HepG2 (cell line): Measurements from ENCODE around the gene DPH2. TPM values are rescaled to one million over a fixed set of nuclear protein-coding genes. Genes with fewer than 3 reads are reported as not detected.

Source experiments
- DNMT3B ChIP-seq: conservative IDR thresholded peaks from 2 replicates; pipeline ENCODE4 v1.6.1; 2016; ENCODE audit warnings: missing biosample characterization, control low read depth
- E2F2 ChIP-seq: sonication (generic); formaldehyde crosslinking; IDR thresholded peaks from 2 replicates; pipeline ENCODE4 v1.4.0; 2020; ENCODE audit warnings: missing genetic modification reagents, borderline replicate concordance
- HES4 ChIP-seq: sonication (generic); formaldehyde crosslinking; IDR thresholded peaks from 2 replicates; pipeline ENCODE4 v1.9.0; 2021; ENCODE audit warnings: mild to moderate bottlenecking, missing genetic modification reagents, borderline replicate concordance
- IRF2 ChIP-seq: IDR thresholded peaks from 2 replicates; pipeline ENCODE4 v1.6.1; 2018; ENCODE audit warnings: missing genetic modification reagents, missing compliant biosample characterization
- MEIS2 ChIP-seq: sonication (generic); formaldehyde crosslinking; IDR thresholded peaks from 2 replicates; pipeline ENCODE4 v1.9.0; 2021; ENCODE audit warnings: mild to moderate bottlenecking, missing genetic modification reagents
- RARG ChIP-seq: sonication (generic); formaldehyde crosslinking; IDR thresholded peaks from 2 replicates; pipeline ENCODE4 v1.4.0; 2020; ENCODE audit warnings: low read depth, mild to moderate bottlenecking, missing genetic modification reagents
- SAFB2 ChIP-seq: sonication (generic); formaldehyde crosslinking; IDR thresholded peaks from 2 replicates; pipeline ENCODE4 v1.5.1; 2020; ENCODE audit warnings: missing genetic modification reagents, low read depth, mild to moderate bottlenecking, borderline replicate concordance
- SRF ChIP-seq: IDR thresholded peaks from 2 replicates; pipeline ENCODE4 v1.6.1; 2011; ENCODE audit warnings: mild to moderate bottlenecking, low read depth, low read length, moderate library complexity
- SUZ12 ChIP-seq: fragments of 150-350 bp; IDR thresholded peaks from 2 replicates; pipeline ENCODE4 v1.6.1; 2014; ENCODE audit warnings: low read depth, low read length
- ZBTB34 ChIP-seq: sonication (generic); formaldehyde crosslinking; IDR thresholded peaks from 2 replicates; pipeline ENCODE4 v1.8.0; 2022; ENCODE audit warnings: mild to moderate bottlenecking, missing genetic modification reagents
- ZFY ChIP-seq: sonication (generic); formaldehyde crosslinking; IDR thresholded peaks from 2 replicates; pipeline ENCODE4 v1.4.0; 2020; ENCODE audit warnings: missing genetic modification reagents
- ZMAT3 ChIP-seq: sonication (generic); formaldehyde crosslinking; conservative IDR thresholded peaks from 2 replicates; pipeline ENCODE4 v1.7.0; 2021; ENCODE audit warnings: missing genetic modification reagents
- ZNF205 ChIP-seq: IDR thresholded peaks from 2 replicates; pipeline ENCODE4 v1.6.1; 2018; ENCODE audit warnings: missing biosample characterization, missing genetic modification reagents
- ZNF354B ChIP-seq: sonication (generic); formaldehyde crosslinking; IDR thresholded peaks from 2 replicates; pipeline ENCODE4 v1.8.0; 2022; ENCODE audit warnings: mild to moderate bottlenecking, missing genetic modification reagents
- ZNF530 ChIP-seq: sonication (generic); formaldehyde crosslinking; IDR thresholded peaks from 2 replicates; pipeline ENCODE4 v1.5.0; 2020; ENCODE audit warnings: low read depth, mild to moderate bottlenecking, missing genetic modification reagents
- ZNF597 ChIP-seq: sonication (generic); formaldehyde crosslinking; IDR thresholded peaks from 2 replicates; pipeline ENCODE4 v1.5.0; 2020; ENCODE audit warnings: missing genetic modification reagents
- ZNF777 ChIP-seq: sonication (generic); formaldehyde crosslinking; IDR thresholded peaks from 2 replicates; pipeline ENCODE4 v1.4.0; 2020; ENCODE audit warnings: missing genetic modification reagents
- polyA plus RNA-seq, 8 experiments: library from polyadenylated mRNA; depleted of rRNA in 3 of 8; stranded (reverse) in 7 of 8; unstranded in 1 of 8; fragments of >200 nt; fragmentation: Illumina TruSeq in 4 of 8; extraction: Trizol in 4 of 8; gene quantifications; 2 replicates each; pipeline versions ENCODE4 v1.2.1 to v1.2.3, GENCODE V29; 2011 to 2016; ENCODE audit warnings: low read depth in 4 of 8, missing spikeins in 1 of 8, mixed read lengths in 1 of 8; ENCODE audit not compliant: insufficient read depth in 1 of 8
- total RNA-seq, 5 experiments: library from RNA; depleted of rRNA; stranded (reverse); fragments of >200 nt; fragmentation: Illumina TruSeq; extraction: Trizol; gene quantifications; 2 replicates each; pipeline ENCODE4 v1.2.3, GENCODE V29; 2016; ENCODE audit warnings: low read depth in 1 of 5
- TF ChIP-seq, protein P1 (sequence below): sonication (generic); formaldehyde crosslinking; IDR thresholded peaks from 2 replicates; pipeline ENCODE4 v1.4.0; 2020; ENCODE audit warnings: missing genetic modification reagents
- TF ChIP-seq, protein P2 (sequence below): sonication (generic); formaldehyde crosslinking; conservative IDR thresholded peaks from 2 replicates; pipeline ENCODE4 v1.4.0; 2020; ENCODE audit warnings: missing genetic modification reagents

The DPH2 gene
- total and polyA plus RNA-seq, 2 of the 13 experiments (the other 11 are each of a cell fraction or from before 2014, with no cell fraction given) = 32.2 to 38.3 TPM

GRCh38 chr1:43974443-43975248, 4.8 kb downstream of the DPH2 start, which contains the start of gene ATP6V0B (continued):
- 0 out of 2 replicates have a peak, but pooled peaks have one; percentile 62 for TF ChIP-seq ZMAT3 (CRISPR knock-in tag)
- peak; percentile 90 for TF ChIP-seq ZFY
- no peak for TF ChIP-seq RARG
- peak; percentile 55; the same call in 1 of the 2 replicates for TF ChIP-seq MEIS2
- TF ChIP-seq SAFB2 (CRISPR knock-in tag) = no peak; the same call in 1 of the 2 replicates
- TF ChIP-seq E2F2 = no peak
- TF ChIP-seq SUZ12 = peak; percentile 58
- no peak for TF ChIP-seq SRF
- 0 out of 2 replicates have a peak, but pooled peaks have one; percentile 4 for TF ChIP-seq HES4 (CRISPR knock-in tag)
- 0 out of 2 replicates have a peak, but pooled peaks have one; percentile 32 for TF ChIP-seq ZNF777
- TF ChIP-seq, protein P1, sequence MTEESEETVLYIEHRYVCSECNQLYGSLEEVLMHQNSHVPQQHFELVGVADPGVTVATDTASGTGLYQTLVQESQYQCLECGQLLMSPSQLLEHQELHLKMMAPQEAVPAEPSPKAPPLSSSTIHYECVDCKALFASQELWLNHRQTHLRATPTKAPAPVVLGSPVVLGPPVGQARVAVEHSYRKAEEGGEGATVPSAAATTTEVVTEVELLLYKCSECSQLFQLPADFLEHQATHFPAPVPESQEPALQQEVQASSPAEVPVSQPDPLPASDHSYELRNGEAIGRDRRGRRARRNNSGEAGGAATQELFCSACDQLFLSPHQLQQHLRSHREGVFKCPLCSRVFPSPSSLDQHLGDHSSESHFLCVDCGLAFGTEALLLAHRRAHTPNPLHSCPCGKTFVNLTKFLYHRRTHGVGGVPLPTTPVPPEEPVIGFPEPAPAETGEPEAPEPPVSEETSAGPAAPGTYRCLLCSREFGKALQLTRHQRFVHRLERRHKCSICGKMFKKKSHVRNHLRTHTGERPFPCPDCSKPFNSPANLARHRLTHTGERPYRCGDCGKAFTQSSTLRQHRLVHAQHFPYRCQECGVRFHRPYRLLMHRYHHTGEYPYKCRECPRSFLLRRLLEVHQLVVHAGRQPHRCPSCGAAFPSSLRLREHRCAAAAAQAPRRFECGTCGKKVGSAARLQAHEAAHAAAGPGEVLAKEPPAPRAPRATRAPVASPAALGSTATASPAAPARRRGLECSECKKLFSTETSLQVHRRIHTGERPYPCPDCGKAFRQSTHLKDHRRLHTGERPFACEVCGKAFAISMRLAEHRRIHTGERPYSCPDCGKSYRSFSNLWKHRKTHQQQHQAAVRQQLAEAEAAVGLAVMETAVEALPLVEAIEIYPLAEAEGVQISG (CRISPR knock-in tag) = peak; percentile 93
- TF ChIP-seq ZNF530 (CRISPR knock-in tag) = no peak
- TF ChIP-seq ZNF205 (CRISPR knock-in tag) = peak; percentile 100
- TF ChIP-seq ZBTB34 = no peak
- TF ChIP-seq ZNF354B (CRISPR knock-in tag) = no peak
- TF ChIP-seq ZNF597 = no peak
- 0 out of 2 replicates have a peak, but pooled peaks have one; percentile 24 for TF ChIP-seq DNMT3B (CRISPR knock-in tag)
- TF ChIP-seq IRF2 (CRISPR knock-in tag) = peak; percentile 92
- TF ChIP-seq, protein P2, sequence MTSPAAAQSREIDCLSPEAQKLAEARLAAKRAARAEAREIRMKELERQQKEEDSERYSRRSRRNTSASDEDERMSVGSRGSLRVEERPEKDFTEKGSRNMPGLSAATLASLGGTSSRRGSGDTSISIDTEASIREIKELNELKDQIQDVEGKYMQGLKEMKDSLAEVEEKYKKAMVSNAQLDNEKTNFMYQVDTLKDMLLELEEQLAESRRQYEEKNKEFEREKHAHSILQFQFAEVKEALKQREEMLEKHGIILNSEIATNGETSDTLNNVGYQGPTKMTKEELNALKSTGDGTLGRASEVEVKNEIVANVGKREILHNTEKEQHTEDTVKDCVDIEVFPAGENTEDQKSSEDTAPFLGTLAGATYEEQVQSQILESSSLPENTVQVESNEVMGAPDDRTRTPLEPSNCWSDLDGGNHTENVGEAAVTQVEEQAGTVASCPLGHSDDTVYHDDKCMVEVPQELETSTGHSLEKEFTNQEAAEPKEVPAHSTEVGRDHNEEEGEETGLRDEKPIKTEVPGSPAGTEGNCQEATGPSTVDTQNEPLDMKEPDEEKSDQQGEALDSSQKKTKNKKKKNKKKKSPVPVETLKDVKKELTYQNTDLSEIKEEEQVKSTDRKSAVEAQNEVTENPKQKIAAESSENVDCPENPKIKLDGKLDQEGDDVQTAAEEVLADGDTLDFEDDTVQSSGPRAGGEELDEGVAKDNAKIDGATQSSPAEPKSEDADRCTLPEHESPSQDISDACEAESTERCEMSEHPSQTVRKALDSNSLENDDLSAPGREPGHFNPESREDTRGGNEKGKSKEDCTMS (CRISPR knock-in tag) = no peak
